Stimulated activated CD8-positive, alpha-beta memory T cell treated with anti-CD3 and anti-CD28 coated beads, Interleukin-15, amount 100 ng/mL, for 24 hours (primary cell): ENCODE measurements around the gene C10orf105.

Experiments
- DNase-seq: peaks from one replicate; pipeline ENCODE4 v3.0.0-alpha.2; 2020; ENCODE audit warnings: low read depth

Gene C10orf105

DNA sequence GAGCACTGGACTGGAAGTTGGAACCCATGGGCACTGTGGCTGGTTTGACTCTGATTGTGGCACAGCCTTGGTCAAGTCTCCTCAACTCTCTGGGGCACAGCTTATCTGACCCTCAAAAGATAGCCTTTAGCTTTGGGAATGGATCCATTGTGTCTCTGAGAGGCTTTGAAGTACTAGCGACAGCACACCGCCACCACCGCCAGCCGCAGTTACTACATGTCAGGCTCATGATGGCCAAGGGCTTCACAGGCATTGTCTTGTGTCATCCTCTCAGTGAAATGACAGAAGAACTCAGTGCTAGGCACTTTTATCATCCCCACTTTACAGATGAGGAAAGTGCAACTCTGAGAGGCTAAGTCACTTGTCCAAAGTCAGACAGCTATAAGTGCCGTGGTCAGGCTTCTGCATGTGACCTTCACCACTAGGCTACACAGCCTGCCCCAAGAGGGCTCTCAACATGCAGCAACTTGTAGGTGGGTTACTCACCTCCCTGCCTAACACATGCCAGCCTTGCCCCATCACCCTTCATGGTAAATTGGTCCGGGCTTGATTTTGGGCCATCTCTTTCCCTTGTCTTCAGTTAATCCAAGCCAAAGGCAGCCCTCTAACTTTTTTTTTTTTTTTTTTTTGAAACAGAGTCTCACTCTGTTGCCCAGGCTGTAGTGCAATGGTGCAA lies 44.1 kb downstream of the C10orf105 start:
- no peak for DNase-seq

DNA sequence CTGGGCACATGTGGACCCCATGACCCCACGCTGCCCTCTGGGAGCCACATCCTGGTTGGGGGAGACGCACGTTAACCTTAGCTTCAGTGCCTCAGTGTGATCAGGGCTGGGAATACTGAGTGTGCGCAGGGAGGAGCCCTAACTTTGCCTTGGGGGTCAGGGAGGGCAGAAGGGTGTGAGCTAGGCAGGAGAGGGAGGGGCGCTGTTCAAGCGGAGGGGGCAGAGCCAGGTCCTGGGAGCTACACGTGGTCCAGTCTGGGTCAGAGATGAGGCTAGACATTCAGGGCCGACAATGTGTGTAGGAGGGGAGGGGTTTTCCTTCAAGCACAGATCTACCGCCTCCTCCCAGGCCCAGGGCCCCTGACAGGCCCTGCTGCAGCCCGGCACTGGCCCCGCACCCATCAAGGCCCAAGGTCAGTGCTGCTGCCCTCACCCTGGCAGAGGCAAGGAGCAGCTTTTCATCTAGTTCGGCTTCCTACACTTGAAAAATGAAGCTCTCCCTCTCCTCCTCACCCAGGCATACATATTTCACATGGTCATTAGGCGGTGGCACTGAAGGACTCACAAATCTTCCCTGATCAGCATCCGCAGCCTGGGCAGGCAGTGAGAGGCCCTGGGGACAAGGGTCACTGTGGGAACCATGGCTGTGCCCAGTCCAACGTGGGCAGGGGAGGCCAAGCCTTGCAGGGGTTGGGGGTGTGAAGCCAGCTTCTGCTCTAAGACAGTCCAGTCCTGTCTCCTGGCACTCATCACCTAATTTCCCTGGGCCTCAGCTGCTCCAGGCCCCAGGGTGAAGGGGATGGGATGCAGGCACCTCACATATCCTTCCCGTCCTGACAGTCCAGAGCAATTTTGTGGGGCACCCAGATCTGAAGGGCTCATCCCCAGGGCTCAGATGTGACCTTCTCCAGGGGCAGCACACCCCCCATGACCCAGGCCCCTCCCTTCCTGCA lies 47.3 kb downstream of the C10orf105 start:
- DNase-seq: no peak

GRCh38 chr10:71667387-71667752 lies 52.2 kb downstream of the C10orf105 start:
- DNase-seq: no peak

- DNase-seq: no peak
Measured at GRCh38 chr10:71666639-71667386, 52.8 kb downstream of the C10orf105 start.

- no peak for DNase-seq
Measured at GRCh38 chr10:71665456-71665855, 54.1 kb downstream of the C10orf105 start.

GRCh38 chr10:71664585-71664984 lies 55.0 kb downstream of the C10orf105 start:
- DNase-seq: no peak

DNA sequence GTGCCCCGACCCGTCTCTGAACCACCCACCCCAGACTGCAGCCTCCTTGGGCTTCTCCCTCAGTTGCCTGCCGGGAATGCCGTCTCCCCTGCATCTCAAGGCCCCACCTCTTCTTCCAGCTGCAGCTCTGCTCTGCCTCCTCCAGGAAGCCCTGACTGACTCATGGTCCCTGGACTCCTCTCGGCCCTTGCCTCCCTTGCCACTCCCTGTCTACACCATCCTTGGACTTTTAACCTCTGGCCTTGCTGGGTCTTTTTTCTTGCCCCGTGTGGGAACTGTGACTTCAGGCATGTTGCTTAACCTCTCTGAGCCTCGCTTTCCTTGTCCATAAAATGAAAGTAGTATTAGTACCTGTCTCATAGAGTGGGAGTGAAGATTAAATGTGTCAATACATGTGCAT lies 56.3 kb downstream of the C10orf105 start:
- no peak for DNase-seq

DNA sequence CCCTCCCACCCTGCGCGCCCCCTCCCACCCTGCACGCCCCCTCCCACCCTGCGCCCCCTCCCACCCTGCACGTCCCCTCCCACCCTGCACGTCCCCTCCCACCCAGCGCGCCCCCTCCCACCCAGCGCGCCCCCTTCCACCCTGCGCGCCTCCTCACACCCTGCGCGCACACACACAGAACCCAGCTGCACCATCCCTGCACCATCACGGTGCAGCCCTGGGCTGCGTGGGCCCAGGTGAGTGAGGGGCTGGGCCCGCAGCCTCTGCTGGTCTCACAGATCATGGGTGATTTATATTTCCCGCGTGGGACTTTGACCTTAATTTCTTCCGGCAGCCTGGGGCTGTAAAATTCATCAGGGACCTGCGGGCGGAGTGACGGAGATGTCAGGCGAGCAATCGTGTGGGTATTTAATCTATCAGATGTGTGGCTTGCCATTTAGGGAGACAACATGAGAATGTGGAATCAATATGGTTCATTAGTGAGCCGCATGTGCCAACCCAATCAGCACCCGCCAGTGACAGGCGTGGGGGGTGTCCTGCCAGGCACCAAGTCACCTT lies 57.7 kb downstream of the C10orf105 start:
- no peak for DNase-seq
